ENCODE results near the gene GLI2.

The GLI2 gene

GRCh38 chr2:120771781-120772208, 36.1 kb downstream of the GLI2 start:
- DNase-seq = no peak

- no peak for DNase-seq
Measured at GRCh38 chr2:120772261-120772660, 36.6 kb downstream of the GLI2 start.

GRCh38 chr2:120773186-120773800, 37.6 kb downstream of the GLI2 start:
- no peak for DNase-seq

GRCh38 chr2:120774557-120775160, 39.0 kb downstream of the GLI2 start:
- no peak for DNase-seq

GRCh38 chr2:120775194-120775593, 39.5 kb downstream of the GLI2 start:
- no peak for DNase-seq

- no peak for DNase-seq
Measured at GRCh38 chr2:120775801-120776589, 40.3 kb downstream of the GLI2 start.

- DNase-seq = no peak
Measured at GRCh38 chr2:120776649-120777048, 41.0 kb downstream of the GLI2 start.

GRCh38 chr2:120777170-120777751, 41.6 kb downstream of the GLI2 start:
- no peak for DNase-seq

- no peak for DNase-seq
Measured at GRCh38 chr2:120777787-120778186, 42.1 kb downstream of the GLI2 start.

- no peak for DNase-seq
Measured at GRCh38 chr2:120778244-120778643, 42.6 kb downstream of the GLI2 start.

GRCh38 chr2:120779781-120780283, 44.2 kb downstream of the GLI2 start:
- DNase-seq = no peak

GRCh38 chr2:120780402-120780801, 44.7 kb downstream of the GLI2 start:
- DNase-seq = no peak

- DNase-seq = no peak
Measured at GRCh38 chr2:120783371-120783791, 47.7 kb downstream of the GLI2 start.

GRCh38 chr2:120783969-120784372, 48.3 kb downstream of the GLI2 start:
- DNase-seq = no peak
